MG63 (cell line): ENCODE measurements around the gene DZANK1. TPM values are rescaled to one million over a fixed set of nuclear protein-coding genes. Genes with fewer than 3 reads are reported as not detected.

Source experiments
- DNase-seq: peaks from one replicate; pipeline ENCODE4 v3.0.0-alpha.2; 2020
- H3K27me3 ChIP-seq: fragments of 250-450 bp; sonication (Bioruptor Pico); 2 replicates; pipeline ENCODE4 v1.5.1; 2020; ENCODE audit warnings: mild to moderate bottlenecking, moderate library complexity
- H3K36me3 ChIP-seq: fragments of 250-450 bp; sonication (Bioruptor Pico); 2 replicates; pipeline ENCODE4 v1.5.1; 2020; ENCODE audit warnings: mild to moderate bottlenecking, moderate library complexity
- H3K4me3 ChIP-seq: fragments of 250-450 bp; sonication (Bioruptor Pico); 2 replicates; pipeline ENCODE4 v1.5.1; 2020; ENCODE audit warnings: mild to moderate bottlenecking, moderate library complexity
- H3K9me3 ChIP-seq: fragments of 250-450 bp; sonication (Bioruptor Pico); 2 replicates; pipeline ENCODE4 v1.5.1; 2020; ENCODE audit warnings: mild to moderate bottlenecking, moderate library complexity
- total RNA-seq: library from RNA; depleted of rRNA; stranded (reverse); fragments of >200 nt; shearing (Covaris generic); gene quantifications from 2 replicates; pipeline ENCODE4 v1.2.3, GENCODE V29; 2014; ENCODE audit warnings: low replicate concordance

The DZANK1 gene
- total RNA-seq, 1 experiment from 2014 or later, result 0.40 TPM

GRCh38 chr20:18477218-18477617 is 10.4 kb upstream of the DZANK1 start:
- Histone ChIP-seq H3K9me3 (no peaks in the 10 kb centered on the region), H3K36me3 (peaks cover 4% of the 10 kb centered on the region; the same call in 1 of the 2 replicates), H3K27me3 (no peaks in the 10 kb centered on the region), H3K4me3 (no peak overlapping the region)
- no peak for DNase-seq

GRCh38 chr20:18466574-18466893 is 296 bp downstream of the DZANK1 start:
- Histone ChIP-seq H3K27me3 (no peaks in the 10 kb centered on the region), H3K36me3 (no peaks in the 10 kb centered on the region), H3K4me3 (peak overlapping the region; percentile 84), H3K9me3 (no peaks in the 10 kb centered on the region)
- no peak for DNase-seq

GRCh38 chr20:18465536-18466200 is 1.2 kb downstream of the DZANK1 start:
- DNase-seq, result no peak
- Histone ChIP-seq H3K27me3 (no peaks in the 10 kb centered on the region), H3K9me3 (no peaks in the 10 kb centered on the region), H3K36me3 (no peaks in the 10 kb centered on the region), H3K4me3 (no peak overlapping the region)

GRCh38 chr20:18456600-18456999 is 10.2 kb downstream of the DZANK1 start:
- Histone ChIP-seq H3K9me3 (no peaks in the 10 kb centered on the region), H3K4me3 (no peak overlapping the region), H3K36me3 (no peaks in the 10 kb centered on the region), H3K27me3 (no peaks in the 10 kb centered on the region)
- no peak for DNase-seq

GRCh38 chr20:18443886-18444285 is 22.9 kb downstream of the DZANK1 start:
- Histone ChIP-seq H3K9me3 (no peaks in the 10 kb centered on the region), H3K36me3 (no peaks in the 10 kb centered on the region), H3K4me3 (no peak overlapping the region), H3K27me3 (no peaks in the 10 kb centered on the region)
- DNase-seq, result peak; percentile 40

- Histone ChIP-seq H3K27me3 (no peaks in the 10 kb centered on the region), H3K9me3 (no peaks in the 10 kb centered on the region), H3K36me3 (no peaks in the 10 kb centered on the region), H3K4me3 (no peak overlapping the region)
- no peak for DNase-seq
These were observed 26.4 kb downstream of the DZANK1 start for GRCh38 chr20:18440403-18440802.

- Histone ChIP-seq H3K4me3 (no peak overlapping the region), H3K36me3 (no peaks in the 10 kb centered on the region), H3K9me3 (no peaks in the 10 kb centered on the region), H3K27me3 (no peaks in the 10 kb centered on the region)
- DNase-seq, result no peak
These were observed 30.0 kb downstream of the DZANK1 start for GRCh38 chr20:18436847-18437246.

- DNase-seq, result no peak
- no peaks in the 10 kb centered on the region for H3K27me3 ChIP-seq
- H3K9me3 ChIP-seq, result no peaks in the 10 kb centered on the region
- H3K36me3 ChIP-seq, result no peaks in the 10 kb centered on the region
- no peak overlapping the region for H3K4me3 ChIP-seq
These were observed 35.6 kb downstream of the DZANK1 start for GRCh38 chr20:18431206-18431605.

- H3K36me3 ChIP-seq, result no peaks in the 10 kb centered on the region
- DNase-seq, result no peak
- H3K4me3 ChIP-seq, result no peak overlapping the region
- no peaks in the 10 kb centered on the region for H3K9me3 ChIP-seq
- no peaks in the 10 kb centered on the region for H3K27me3 ChIP-seq
These were observed 36.5 kb downstream of the DZANK1 start for GRCh38 chr20:18430172-18430826.

- Histone ChIP-seq H3K36me3 (no peaks in the 10 kb centered on the region), H3K27me3 (no peaks in the 10 kb centered on the region), H3K4me3 (no peak overlapping the region), H3K9me3 (no peaks in the 10 kb centered on the region)
- peak; percentile 25 for DNase-seq
These were observed 38.2 kb downstream of the DZANK1 start for GRCh38 chr20:18428490-18429173.

- Histone ChIP-seq H3K27me3 (no peaks in the 10 kb centered on the region), H3K36me3 (no peaks in the 10 kb centered on the region), H3K4me3 (no peak overlapping the region), H3K9me3 (no peaks in the 10 kb centered on the region)
- DNase-seq, result no peak
These were observed 39.6 kb downstream of the DZANK1 start for GRCh38 chr20:18427214-18427613.

- Histone ChIP-seq H3K36me3 (no peaks in the 10 kb centered on the region), H3K9me3 (no peaks in the 10 kb centered on the region), H3K4me3 (no peak overlapping the region), H3K27me3 (no peaks in the 10 kb centered on the region)
- no peak for DNase-seq
These were observed 45.2 kb downstream of the DZANK1 start for GRCh38 chr20:18421608-18422007.

- H3K27me3 ChIP-seq, result no peaks in the 10 kb centered on the region
- H3K9me3 ChIP-seq, result no peaks in the 10 kb centered on the region
- H3K36me3 ChIP-seq, result no peaks in the 10 kb centered on the region
- DNase-seq, result no peak
- no peak overlapping the region for H3K4me3 ChIP-seq
These were observed 50.3 kb downstream of the DZANK1 start for GRCh38 chr20:18416486-18416885.

- Histone ChIP-seq H3K4me3 (no peak overlapping the region), H3K9me3 (no peaks in the 10 kb centered on the region), H3K27me3 (no peaks in the 10 kb centered on the region), H3K36me3 (no peaks in the 10 kb centered on the region)
- no peak for DNase-seq
These were observed 52.7 kb downstream of the DZANK1 start for GRCh38 chr20:18414140-18414539.

- Histone ChIP-seq H3K4me3 (no peak overlapping the region), H3K36me3 (no peaks in the 10 kb centered on the region), H3K27me3 (no peaks in the 10 kb centered on the region), H3K9me3 (no peaks in the 10 kb centered on the region)
- DNase-seq, result no peak
These were observed 54.5 kb downstream of the DZANK1 start for GRCh38 chr20:18412221-18412901.

- no peaks in the 10 kb centered on the region for H3K27me3 ChIP-seq
- DNase-seq, result no peak
- H3K4me3 ChIP-seq, result no peak overlapping the region
- H3K9me3 ChIP-seq, result no peaks in the 10 kb centered on the region
- H3K36me3 ChIP-seq, result no peaks in the 10 kb centered on the region
These were observed 61.0 kb downstream of the DZANK1 start for GRCh38 chr20:18405826-18406225.

GRCh38 chr20:18404172-18404571 is 62.7 kb downstream of the DZANK1 start:
- H3K9me3 ChIP-seq, result no peaks in the 10 kb centered on the region
- no peak for DNase-seq
- H3K27me3 ChIP-seq, result no peaks in the 10 kb centered on the region
- H3K36me3 ChIP-seq, result no peaks in the 10 kb centered on the region
- H3K4me3 ChIP-seq, result no peak overlapping the region
